GM12878 (cell line): ENCODE results near the gene KRT7. TPM values are rescaled to one million over a fixed set of nuclear protein-coding genes. Genes with fewer than 3 reads are reported as not detected.

Source experiments
- ATAC-seq: fragments of 200-7000 bp; cut with Tn5 transposase; 3 replicates; pipeline ENCODE4 v1.9.1; 2020; ENCODE audit warnings: mild to moderate bottlenecking, moderate library complexity
- BruUV-seq: library from RNA; stranded (reverse); fragments of 400-500 nt; replicated peaks from 2 replicates; lab custom pipeline; 2021; lab: Mats Ljungman, UMichigan
- CTCF ChIA-PET: fragments of 300-600 bp; sonication (Branson Sonifier 250); formaldehyde crosslinking; extraction: SDS; loops from one replicate; lab custom pipeline; 2021; ENCODE audit warnings: inconsistent platforms; lab: Yijun Ruan, JAX
- POLR2A ChIA-PET: fragments of 350-600 bp; formaldehyde crosslinking; extraction: SDS; loops from one replicate; lab custom pipeline; 2021; ENCODE audit warnings: inconsistent platforms; lab: Charles Lee
- RAD21 ChIA-PET: fragments of 300-600 bp; sonication (Branson Sonifier 250); formaldehyde crosslinking; loops from one replicate; lab custom pipeline; 2023; ENCODE audit warnings: antibody characterized with exemption; ENCODE audit not compliant: unreplicated experiment; lab: Charles Lee
- SMC1A ChIA-PET: fragments of 300-600 bp; sonication (Branson Sonifier 250); formaldehyde crosslinking; loops from one replicate; lab custom pipeline; 2023; ENCODE audit not compliant: unreplicated experiment, uncharacterized antibody; lab: Charles Lee
- DNase-seq: peaks from one replicate; pipeline ENCODE4 v3.0.0-alpha.2; 2011; ENCODE audit warnings: low read depth, low spot score
- FAIRE-seq: peaks from 3 replicates; lab custom pipeline; 2011; peaks lifted over from hg19 to GRCh38; lab: Jason Lieb, UNC
- H2AFZ ChIP-seq: 2 replicates; pipeline ENCODE4 v1.6.0; 2011; ENCODE audit warnings: low read depth, low read length, control low read depth; ENCODE audit not compliant: control insufficient read depth
- H3K27ac ChIP-seq: 2 replicates; pipeline ENCODE4 v1.5.1; 2011; ENCODE audit warnings: control low read depth; ENCODE audit not compliant: control insufficient read depth, insufficient read depth
- H3K27me3 ChIP-seq, 2 experiments: replicated peaks in 1 of 2; 2 replicates each; pipeline versions ENCODE4 v1.6.0 to v1.6.1; 2011; ENCODE audit warnings: low read length in 1 of 2; ENCODE audit not compliant: control insufficient read depth in 2 of 2, insufficient read depth in 2 of 2
- H3K36me3 ChIP-seq, 2 experiments: 2 replicates each; pipeline ENCODE4 v1.5.1; 2011; ENCODE audit warnings: low read length in 1 of 2; ENCODE audit not compliant: control insufficient read depth in 2 of 2, insufficient read depth in 2 of 2
- H3K4me1 ChIP-seq: 2 replicates; pipeline ENCODE4 v1.6.1; 2011; ENCODE audit warnings: mild to moderate bottlenecking, low read length, moderate library complexity, mixed read lengths; ENCODE audit not compliant: control insufficient read depth, insufficient read depth
- H3K4me2 ChIP-seq: 2 replicates; pipeline ENCODE4 v1.6.0; 2011; ENCODE audit warnings: control low read depth; ENCODE audit not compliant: control insufficient read depth, insufficient read depth
- H3K4me3 ChIP-seq: fragments of 200-600 bp; sonication (generic); 2 replicates; pipeline ENCODE4 v1.5.1; 2016
- H3K79me2 ChIP-seq: 2 replicates; pipeline ENCODE4 v1.6.0; 2011; ENCODE audit warnings: low read length; ENCODE audit not compliant: control insufficient read depth, insufficient read depth
- H3K9ac ChIP-seq: 2 replicates; pipeline ENCODE4 v1.8.0; 2011; ENCODE audit warnings: low read length, control low read depth, mixed read lengths; ENCODE audit not compliant: control insufficient read depth, insufficient read depth
- H3K9me3 ChIP-seq: replicated peaks from 3 replicates; pipeline ENCODE4 v1.5.1; 2011; ENCODE audit warnings: mild to moderate bottlenecking, low read length; ENCODE audit not compliant: control insufficient read depth, insufficient read depth
- H4K20me1 ChIP-seq: 2 replicates; pipeline ENCODE4 v1.6.0; 2011; ENCODE audit not compliant: control insufficient read depth, insufficient read depth
- BCL3 ChIP-seq: IDR thresholded peaks from 2 replicates; pipeline ENCODE4 v1.6.1; 2011; ENCODE audit warnings: borderline replicate concordance, low read depth, mild to moderate bottlenecking, moderate library complexity, low read length; ENCODE audit not compliant: insufficient read depth, poor library complexity, severe bottlenecking
- BHLHE40 ChIP-seq, 2 experiments: fragments of 450-650 bp in 1 of 2; IDR thresholded peaks; 2 replicates each; pipeline ENCODE4 v1.6.1; 2011 to 2017; ENCODE audit warnings: low read depth in 2 of 2, borderline replicate concordance in 1 of 2, improper control_type of control experiment in 1 of 2, low read length in 1 of 2, mild to moderate bottlenecking in 1 of 2
- CREM ChIP-seq: IDR thresholded peaks from 2 replicates; pipeline ENCODE4 v1.6.1; 2014; ENCODE audit warnings: antibody characterized with exemption, low read depth
- JUNB ChIP-seq: IDR thresholded peaks from 2 replicates; pipeline ENCODE4 v1.6.1; 2016; ENCODE audit warnings: antibody characterized with exemption, mild to moderate bottlenecking
- JUND ChIP-seq: IDR thresholded peaks from 2 replicates; pipeline ENCODE4 v1.6.1; 2012; ENCODE audit warnings: low read depth, mild to moderate bottlenecking, low read length, improper control_type of control experiment, moderate library complexity
- MAX ChIP-seq: IDR thresholded peaks from 2 replicates; pipeline ENCODE4 v1.6.1; 2012; ENCODE audit warnings: low read depth, low read length, improper control_type of control experiment
- WGBS: methylation state at CpG from one replicate; pipeline ENCODE4 v1.1.6; 2016; ENCODE audit warnings: low lambda C conversion rate; ENCODE audit not compliant: insufficient replicate concordance, insufficient coverage; ENCODE audit errors: missing lambda C conversion rate; 5-methylcytosine and 5-hydroxymethylcytosine counted together
- in situ Hi-C: fragments of 300-500 bp; cut with MboI; formaldehyde crosslinking; loops from 9 replicates; pipeline ENCODE4 v1.14.3; 2018; ENCODE audit warnings: mixed read lengths
- intact Hi-C: fragments of 100-400 bp; cut with micrococcal nuclease; formaldehyde crosslinking; loops from one replicate; pipeline ENCODE4 v1.14.2; 2022; ENCODE audit not compliant: unreplicated experiment
- polyA plus RNA-seq, 11 experiments: library from polyadenylated mRNA; depleted of rRNA in 4 of 11; unstranded in 6 of 11; stranded (reverse) in 5 of 11; fragments of >200 nt; fragmentation: Nextera tagmentation in 4 of 11; fragmentation: Illumina TruSeq in 1 of 11; extraction: Ambion mirVana in 4 of 11; extraction: Trizol in 1 of 11; gene quantifications; 1 replicate in 1 of 11; 2 replicates in 10 of 11; pipeline versions ENCODE4 v1.2.1 to v1.2.3, GENCODE V29; 2011 to 2016; ENCODE audit warnings: inconsistent platforms in 2 of 11, missing spikeins in 2 of 11, low read depth in 1 of 11
- total RNA-seq, 4 experiments: library from RNA; depleted of rRNA in 3 of 4; stranded (reverse); fragments of >200 nt in 3 of 4; fragmentation: Illumina TruSeq in 1 of 4; extraction: Trizol in 1 of 4; gene quantifications; 2 replicates each; pipeline versions ENCODE4 v1.2.1 to v1.2.3, GENCODE V29; 2013 to 2021
- TF ChIP-seq, protein P1 (sequence below): fragments of 150-350 bp; IDR thresholded peaks from 2 replicates; pipeline ENCODE4 v1.6.1; 2016; ENCODE audit warnings: low read depth, low read length
- TF ChIP-seq, protein P2 (sequence below): IDR thresholded peaks from 2 replicates; pipeline ENCODE4 v1.6.1; 2011; ENCODE audit warnings: low read depth, low read length, improper control_type of control experiment, borderline replicate concordance
- TF ChIP-seq, protein P3 (sequence below): fragments of 450-650 bp; IDR thresholded peaks from 2 replicates; pipeline ENCODE4 v1.6.1; 2017; ENCODE audit warnings: mild to moderate bottlenecking, moderate library complexity

Gene KRT7
- total and polyA plus RNA-seq, 10 of the 15 experiments (the other 5 are each of a cell fraction or from before 2014, with no cell fraction given), result 0.90 to 18.7 (median 4.8) TPM

DNA sequence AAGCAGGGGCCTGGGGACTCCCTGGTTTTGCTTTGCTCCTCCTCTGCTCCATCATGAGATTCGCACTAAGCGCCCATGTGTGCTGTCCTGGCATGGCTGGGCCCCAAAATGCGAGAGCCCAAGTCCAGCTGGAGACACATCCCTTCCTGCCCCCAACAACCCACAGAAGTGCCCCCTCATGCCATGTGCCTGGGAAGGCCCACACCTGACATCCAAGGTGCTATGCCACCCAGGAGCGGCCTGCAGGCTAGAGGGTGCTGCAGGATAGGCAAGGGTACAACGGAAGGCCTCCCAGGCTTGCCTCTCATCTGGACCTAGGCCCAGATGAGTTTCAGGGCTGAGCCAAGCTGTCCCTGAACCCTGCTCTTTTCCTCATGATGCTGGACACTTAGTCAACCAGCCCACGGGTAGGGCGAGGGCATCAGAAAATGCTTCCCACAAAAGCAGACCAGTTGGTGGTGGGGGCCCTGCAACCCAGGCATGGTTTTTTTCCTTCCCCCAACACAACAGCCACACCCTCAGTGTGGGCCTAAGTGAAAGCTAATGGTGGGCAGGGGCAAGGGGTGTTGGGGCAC, 28.0 kb upstream of the KRT7 start (continued):
- TF ChIP-seq, protein P1, sequence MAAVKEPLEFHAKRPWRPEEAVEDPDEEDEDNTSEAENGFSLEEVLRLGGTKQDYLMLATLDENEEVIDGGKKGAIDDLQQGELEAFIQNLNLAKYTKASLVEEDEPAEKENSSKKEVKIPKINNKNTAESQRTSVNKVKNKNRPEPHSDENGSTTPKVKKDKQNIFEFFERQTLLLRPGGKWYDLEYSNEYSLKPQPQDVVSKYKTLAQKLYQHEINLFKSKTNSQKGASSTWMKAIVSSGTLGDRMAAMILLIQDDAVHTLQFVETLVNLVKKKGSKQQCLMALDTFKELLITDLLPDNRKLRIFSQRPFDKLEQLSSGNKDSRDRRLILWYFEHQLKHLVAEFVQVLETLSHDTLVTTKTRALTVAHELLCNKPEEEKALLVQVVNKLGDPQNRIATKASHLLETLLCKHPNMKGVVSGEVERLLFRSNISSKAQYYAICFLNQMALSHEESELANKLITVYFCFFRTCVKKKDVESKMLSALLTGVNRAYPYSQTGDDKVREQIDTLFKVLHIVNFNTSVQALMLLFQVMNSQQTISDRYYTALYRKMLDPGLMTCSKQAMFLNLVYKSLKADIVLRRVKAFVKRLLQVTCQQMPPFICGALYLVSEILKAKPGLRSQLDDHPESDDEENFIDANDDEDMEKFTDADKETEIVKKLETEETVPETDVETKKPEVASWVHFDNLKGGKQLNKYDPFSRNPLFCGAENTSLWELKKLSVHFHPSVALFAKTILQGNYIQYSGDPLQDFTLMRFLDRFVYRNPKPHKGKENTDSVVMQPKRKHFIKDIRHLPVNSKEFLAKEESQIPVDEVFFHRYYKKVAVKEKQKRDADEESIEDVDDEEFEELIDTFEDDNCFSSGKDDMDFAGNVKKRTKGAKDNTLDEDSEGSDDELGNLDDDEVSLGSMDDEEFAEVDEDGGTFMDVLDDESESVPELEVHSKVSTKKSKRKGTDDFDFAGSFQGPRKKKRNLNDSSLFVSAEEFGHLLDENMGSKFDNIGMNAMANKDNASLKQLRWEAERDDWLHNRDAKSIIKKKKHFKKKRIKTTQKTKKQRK, result no peak
- TF ChIP-seq JUNB, result no peak

- SMC1A ChIA-PET, result no interaction called here
- RAD21 ChIA-PET, result no interaction called here
- no peak for FAIRE-seq
- Histone ChIP-seq H2AFZ (no peak overlapping the region), H4K20me1 (no peaks in the 10 kb centered on the region), H3K4me3 (no peak overlapping the region), H3K4me2 (no peak overlapping the region), H3K79me2 (no peaks in the 10 kb centered on the region), H3K27ac (no peak overlapping the region), H3K9ac (no peak overlapping the region), H3K9me3 (no peaks in the 10 kb centered on the region), H3K4me1 (no peaks in the 10 kb centered on the region), H3K27me3 (peaks cover 0 to 2% of the 10 kb centered on the region in 2 experiments; a peak in 1 of 4 replicates), H3K36me3 (no peaks in the 10 kb centered on the region)
- no TSS peak for BruUV-seq
- POLR2A ChIA-PET, result no interaction called here
- intact Hi-C loops (no loop called here), in situ Hi-C loops (no loop called here)
- no peak for ATAC-seq
- WGBS, result 36% methylated on average over 4 of the region's 4 CpGs
- CTCF ChIA-PET, result interaction anchor here (1.3 kb wide), 1 partner anchor 16 kb away, joined by 8 read pairs; no protein-coding TSS in a partner anchor
- DNase-seq, result no peak
- no peak for TF ChIP-seq MAX
- TF ChIP-seq, protein P2, sequence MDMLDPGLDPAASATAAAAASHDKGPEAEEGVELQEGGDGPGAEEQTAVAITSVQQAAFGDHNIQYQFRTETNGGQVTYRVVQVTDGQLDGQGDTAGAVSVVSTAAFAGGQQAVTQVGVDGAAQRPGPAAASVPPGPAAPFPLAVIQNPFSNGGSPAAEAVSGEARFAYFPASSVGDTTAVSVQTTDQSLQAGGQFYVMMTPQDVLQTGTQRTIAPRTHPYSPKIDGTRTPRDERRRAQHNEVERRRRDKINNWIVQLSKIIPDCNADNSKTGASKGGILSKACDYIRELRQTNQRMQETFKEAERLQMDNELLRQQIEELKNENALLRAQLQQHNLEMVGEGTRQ, result no peak
- no peak for TF ChIP-seq CREM
- TF ChIP-seq, protein P3, sequence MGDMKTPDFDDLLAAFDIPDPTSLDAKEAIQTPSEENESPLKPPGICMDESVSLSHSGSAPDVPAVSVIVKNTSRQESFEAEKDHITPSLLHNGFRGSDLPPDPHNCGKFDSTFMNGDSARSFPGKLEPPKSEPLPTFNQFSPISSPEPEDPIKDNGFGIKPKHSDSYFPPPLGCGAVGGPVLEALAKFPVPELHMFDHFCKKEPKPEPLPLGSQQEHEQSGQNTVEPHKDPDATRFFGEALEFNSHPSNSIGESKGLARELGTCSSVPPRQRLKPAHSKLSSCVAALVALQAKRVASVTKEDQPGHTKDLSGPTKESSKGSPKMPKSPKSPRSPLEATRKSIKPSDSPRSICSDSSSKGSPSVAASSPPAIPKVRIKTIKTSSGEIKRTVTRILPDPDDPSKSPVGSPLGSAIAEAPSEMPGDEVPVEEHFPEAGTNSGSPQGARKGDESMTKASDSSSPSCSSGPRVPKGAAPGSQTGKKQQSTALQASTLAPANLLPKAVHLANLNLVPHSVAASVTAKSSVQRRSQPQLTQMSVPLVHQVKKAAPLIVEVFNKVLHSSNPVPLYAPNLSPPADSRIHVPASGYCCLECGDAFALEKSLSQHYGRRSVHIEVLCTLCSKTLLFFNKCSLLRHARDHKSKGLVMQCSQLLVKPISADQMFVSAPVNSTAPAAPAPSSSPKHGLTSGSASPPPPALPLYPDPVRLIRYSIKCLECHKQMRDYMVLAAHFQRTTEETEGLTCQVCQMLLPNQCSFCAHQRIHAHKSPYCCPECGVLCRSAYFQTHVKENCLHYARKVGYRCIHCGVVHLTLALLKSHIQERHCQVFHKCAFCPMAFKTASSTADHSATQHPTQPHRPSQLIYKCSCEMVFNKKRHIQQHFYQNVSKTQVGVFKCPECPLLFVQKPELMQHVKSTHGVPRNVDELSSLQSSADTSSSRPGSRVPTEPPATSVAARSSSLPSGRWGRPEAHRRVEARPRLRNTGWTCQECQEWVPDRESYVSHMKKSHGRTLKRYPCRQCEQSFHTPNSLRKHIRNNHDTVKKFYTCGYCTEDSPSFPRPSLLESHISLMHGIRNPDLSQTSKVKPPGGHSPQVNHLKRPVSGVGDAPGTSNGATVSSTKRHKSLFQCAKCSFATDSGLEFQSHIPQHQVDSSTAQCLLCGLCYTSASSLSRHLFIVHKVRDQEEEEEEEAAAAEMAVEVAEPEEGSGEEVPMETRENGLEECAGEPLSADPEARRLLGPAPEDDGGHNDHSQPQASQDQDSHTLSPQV, result no peak
- TF ChIP-seq BCL3, result no peak
- no peak for TF ChIP-seq JUND
- TF ChIP-seq BHLHE40 (IDR thresholded peaks at IDR 0.05; ENCODE audit: borderline replicate concordance in 1 of 2, low read depth in 2 of 2, low read length in 1 of 2), result no peak
Observed at GRCh38 chr12:52205612-52206303, 27.3 kb upstream of the KRT7 start.
